Uterus (tissue), 2 donors: ENCODE results near the gene CCNB1IP1.

Experiments used
- CTCF ChIP-seq, 4 experiments: fragments of 200-600 bp in 2 of 4; fragments of 450-650 bp in 2 of 4; sonication (generic) in 2 of 4; IDR thresholded peaks; one replicate each; pipeline ENCODE4 v1.5.1; 2016 to 2019; ENCODE audit warnings: antibody characterized with exemption in 4 of 4, mild to moderate bottlenecking in 2 of 4, moderate library complexity in 1 of 4
- POLR2A ChIP-seq, 2 donors: fragments of 450-650 bp; IDR thresholded peaks; one replicate each; pipeline ENCODE4 v1.6.1; 2016; ENCODE audit warnings: antibody characterized with exemption in 2 of 2, mild to moderate bottlenecking in 1 of 2, moderate library complexity in 1 of 2

- no peak for TF ChIP-seq CTCF (IDR thresholded peaks at IDR 0.05)
- TF ChIP-seq POLR2A (IDR thresholded peaks at IDR 0.05) = no peak
Observed at GRCh38 chr14:20379743-20380142, 46.7 kb upstream of the CCNB1IP1 start.
